CD8-positive, alpha-beta memory T cell (primary cell): ENCODE measurements around the gene FAAP20. TPM values are rescaled to one million over a fixed set of nuclear protein-coding genes. Genes with fewer than 3 reads are reported as not detected.

Experiments
- CTCF ChIA-PET: fragments of 350-600 bp; sonication (Branson Sonifier 250); formaldehyde crosslinking; loops from one replicate; lab custom pipeline; 2021; ENCODE audit warnings: antibody characterized with exemption; lab: Charles Lee
- POLR2A ChIA-PET: fragments of 350-600 bp; sonication (Branson Sonifier 250); formaldehyde crosslinking; loops from one replicate; lab custom pipeline; 2021; ENCODE audit warnings: antibody characterized with exemption; lab: Charles Lee
- DNase-seq, 5 donors: peaks; one replicate each; pipeline versions ENCODE4 v3.0.0 to v3.0.0-alpha.2; 2020 to 2022; ENCODE audit warnings: mixed read lengths in 1 of 5
- H3K27ac ChIP-seq: one replicate; pipeline ENCODE4 v1.7.0; 2013; ENCODE audit warnings: low read depth, mild to moderate bottlenecking, low read length, moderate library complexity
- H3K27me3 ChIP-seq: 2 replicates; pipeline ENCODE4 v1.7.0; 2013; ENCODE audit warnings: low read length, mild to moderate bottlenecking; ENCODE audit not compliant: insufficient read depth, poor library complexity, severe bottlenecking
- H3K36me3 ChIP-seq: 2 replicates; pipeline ENCODE4 v1.7.0; 2013; ENCODE audit warnings: mild to moderate bottlenecking, low read length, moderate library complexity; ENCODE audit not compliant: insufficient read depth
- H3K4me1 ChIP-seq: 2 replicates; pipeline ENCODE4 v1.7.0; 2013; ENCODE audit warnings: mild to moderate bottlenecking, low read length, moderate library complexity; ENCODE audit not compliant: insufficient read depth
- H3K4me3 ChIP-seq: 2 replicates; pipeline ENCODE4 v1.7.0; 2013; ENCODE audit warnings: mild to moderate bottlenecking, low read length
- H3K9me3 ChIP-seq: 2 replicates; pipeline ENCODE4 v1.7.0; 2013; ENCODE audit warnings: mild to moderate bottlenecking, low read length
- H3K27ac Mint-ChIP-seq, 8 donors: one replicate each; pipeline ENCODE4 v1.8.0; 2020 to 2021; ENCODE audit warnings: mixed read lengths in 8 of 8, mild to moderate bottlenecking in 6 of 8, inconsistent platforms in 3 of 8, moderate library complexity in 3 of 8
- H3K27me3 Mint-ChIP-seq, 2 donors: one replicate each; pipeline ENCODE4 v1.8.0; 2020 to 2021; ENCODE audit warnings: mixed read lengths in 2 of 2, mild to moderate bottlenecking in 1 of 2, moderate library complexity in 1 of 2
- H3K36me3 Mint-ChIP-seq, 3 donors: one replicate each; pipeline ENCODE4 v1.8.0; 2020 to 2021; ENCODE audit warnings: mixed read lengths in 3 of 3, inconsistent platforms in 1 of 3, mild to moderate bottlenecking in 1 of 3
- H3K4me1 Mint-ChIP-seq, 3 donors: one replicate each; pipeline ENCODE4 v1.8.0; 2020 to 2021; ENCODE audit warnings: mixed read lengths in 3 of 3, inconsistent platforms in 1 of 3, mild to moderate bottlenecking in 1 of 3
- H3K4me3 Mint-ChIP-seq, 7 donors: one replicate each; pipeline ENCODE4 v1.8.0; 2020 to 2021; ENCODE audit warnings: mixed read lengths in 7 of 7, mild to moderate bottlenecking in 6 of 7, moderate library complexity in 4 of 7, inconsistent platforms in 2 of 7
- H3K9me3 Mint-ChIP-seq, 5 donors: one replicate each; pipeline ENCODE4 v1.8.0; 2020 to 2022; ENCODE audit warnings: mixed read lengths in 5 of 5, mild to moderate bottlenecking in 3 of 5, moderate library complexity in 2 of 5, inconsistent platforms in 1 of 5
- polyA plus RNA-seq: library from polyadenylated mRNA; unstranded; fragments of 300-500 nt; fragmentation: Illumina TruSeq; gene quantifications from one replicate; pipeline ENCODE4 v1.2.3, GENCODE V29; 2021
- total RNA-seq, 2 experiments: library from RNA; stranded (reverse); gene quantifications; one replicate each; pipeline ENCODE4 v1.2.3, GENCODE V29; 2021

The FAAP20 gene
- total and polyA plus RNA-seq, 3 experiments from 2014 or later = 65.0 to 72.5 (median 66.4) TPM

DNA sequence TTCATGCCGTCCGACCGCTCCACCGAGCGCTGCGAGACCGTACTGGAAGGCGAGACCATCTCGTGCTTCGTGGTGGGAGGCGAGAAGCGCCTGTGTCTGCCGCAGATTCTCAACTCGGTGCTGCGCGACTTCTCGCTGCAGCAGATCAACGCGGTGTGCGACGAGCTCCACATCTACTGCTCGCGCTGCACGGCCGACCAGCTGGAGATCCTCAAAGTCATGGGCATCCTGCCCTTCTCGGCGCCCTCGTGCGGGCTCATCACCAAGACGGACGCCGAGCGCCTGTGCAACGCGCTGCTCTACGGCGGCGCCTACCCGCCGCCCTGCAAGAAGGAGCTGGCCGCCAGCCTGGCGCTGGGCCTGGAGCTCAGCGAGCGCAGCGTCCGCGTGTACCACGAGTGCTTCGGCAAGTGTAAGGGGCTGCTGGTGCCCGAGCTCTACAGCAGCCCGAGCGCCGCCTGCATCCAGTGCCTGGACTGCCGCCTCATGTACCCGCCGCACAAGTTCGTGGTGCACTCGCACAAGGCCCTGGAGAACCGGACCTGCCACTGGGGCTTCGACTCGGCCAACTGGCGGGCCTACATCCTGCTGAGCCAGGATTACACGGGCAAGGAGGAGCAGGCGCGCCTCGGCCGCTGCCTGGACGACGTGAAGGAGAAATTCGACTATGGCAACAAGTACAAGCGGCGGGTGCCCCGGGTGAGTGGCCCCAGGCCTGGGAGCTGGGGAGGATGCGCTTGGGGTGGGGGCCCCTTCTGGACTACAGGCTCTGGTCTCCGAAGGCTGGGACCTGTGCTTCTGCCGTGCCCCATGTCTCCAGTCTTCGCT lies 34.7 kb upstream of the FAAP20 start:
- Mint-ChIP-seq H3K9me3 (peaks cover 0 to 2% (median 0%) of the 10 kb centered on the region in 5 donors), H3K36me3 (peaks cover 0 to 32% (median 1%) of the 10 kb centered on the region in 3 donors), H3K27me3 (peaks cover 0 to 12% of the 10 kb centered on the region in 2 donors), H3K4me3 (peak overlapping the region; percentile 91 to 99 (median 97)), H3K27ac (peak overlapping the region; percentile 92 to 100 (median 99)), H3K4me1 (peaks cover 44 to 56% (median 49%) of the 10 kb centered on the region in 3 donors)
- no peaks in the 10 kb centered on the region for H3K27me3 ChIP-seq
- no peaks in the 10 kb centered on the region for H3K36me3 ChIP-seq
- peak overlapping the region; percentile 80 for H3K27ac ChIP-seq
- no peaks in the 10 kb centered on the region for H3K9me3 ChIP-seq
- ChIA-PET CTCF (interaction anchor here (0.8 to 4.7 kb wide), 11 partner anchors 23 to 186 kb away, joined by 3 to 23 read pairs (median 7); partner anchors contain the start of genes FAAP20, MORN1 and RER1), POLR2A (interaction anchor here (0.7 to 3.7 kb wide), 12 partner anchors 23 to 163 kb away, joined by 3 to 32 read pairs (median 6); partner anchors contain the start of genes FAAP20, MORN1 and RER1)
- peak overlapping the region; percentile 91 for H3K4me3 ChIP-seq
- peak in 3 of 5 donors; percentile 53 to 74 (median 59) for DNase-seq
- peaks cover 43% of the 10 kb centered on the region for H3K4me1 ChIP-seq

DNA sequence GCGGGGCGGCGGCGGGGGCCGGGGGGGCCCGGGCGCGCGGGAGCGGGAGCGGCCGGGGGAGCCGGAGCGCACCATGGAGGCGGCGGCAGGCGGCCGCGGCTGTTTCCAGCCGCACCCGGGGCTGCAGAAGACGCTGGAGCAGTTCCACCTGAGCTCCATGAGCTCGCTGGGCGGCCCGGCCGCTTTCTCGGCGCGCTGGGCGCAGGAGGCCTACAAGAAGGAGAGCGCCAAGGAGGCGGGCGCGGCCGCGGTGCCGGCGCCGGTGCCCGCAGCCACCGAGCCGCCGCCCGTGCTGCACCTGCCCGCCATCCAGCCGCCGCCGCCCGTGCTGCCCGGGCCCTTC lies 34.1 kb upstream of the FAAP20 start:
- Mint-ChIP-seq H3K36me3 (peaks cover 0 to 31% (median 1%) of the 10 kb centered on the region in 3 donors), H3K4me3 (peak overlapping the region; percentile 91 to 99 (median 97)), H3K9me3 (peaks cover 0 to 2% (median 0%) of the 10 kb centered on the region in 5 donors), H3K27me3 (peaks cover 0 to 12% of the 10 kb centered on the region in 2 donors), H3K27ac (peak overlapping the region; percentile 92 to 100 (median 99)), H3K4me1 (peaks cover 38 to 51% (median 45%) of the 10 kb centered on the region in 3 donors)
- H3K4me3 ChIP-seq = peak overlapping the region; percentile 91
- POLR2A ChIA-PET = interaction anchor here (0.7 to 3.7 kb wide), 11 partner anchors 23 to 163 kb away, joined by 3 to 32 read pairs (median 7); partner anchors contain the start of genes FAAP20, MORN1 and RER1
- H3K27me3 ChIP-seq = no peaks in the 10 kb centered on the region
- H3K36me3 ChIP-seq = no peaks in the 10 kb centered on the region
- H3K4me1 ChIP-seq = peaks cover 37% of the 10 kb centered on the region
- no peaks in the 10 kb centered on the region for H3K9me3 ChIP-seq
- CTCF ChIA-PET = interaction anchor here (1.1 to 4.7 kb wide), 8 partner anchors 27 to 163 kb away, joined by 3 to 23 read pairs (median 7); partner anchors contain the start of genes FAAP20, MORN1 and RER1
- H3K27ac ChIP-seq = peak overlapping the region; percentile 80
- no peak for DNase-seq

DNA sequence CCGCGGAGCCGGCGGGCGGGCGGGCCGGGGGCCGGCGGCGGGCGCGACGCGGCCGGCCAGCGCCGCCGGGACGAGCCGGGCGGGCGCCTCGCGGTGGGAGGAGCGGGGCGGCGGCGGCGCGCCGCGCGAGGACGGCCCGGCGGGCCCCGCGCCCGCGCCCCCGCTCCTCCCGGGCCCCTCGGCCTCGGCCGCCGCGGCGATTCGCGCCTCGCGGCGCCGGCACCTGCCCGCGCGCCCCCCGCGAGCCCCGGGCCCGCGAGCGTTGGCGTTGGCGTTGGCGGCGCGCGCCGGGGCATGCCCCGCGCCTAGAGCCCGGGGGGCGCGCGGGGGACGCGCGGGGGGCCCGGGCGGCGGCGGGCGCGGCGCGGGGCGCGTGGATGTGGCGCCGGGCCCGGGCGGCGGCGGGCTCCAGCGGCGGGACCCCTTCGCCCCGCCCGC lies 33.6 kb upstream of the FAAP20 start, which contains the start of gene SKI:
Gene SKI (plus strand): TSS at position 163 of the 438 bp plus-strand sequence. CDS start 448 bp downstream, outside the sequence.
- peak within 1 kb of the TSS; percentile 91 for H3K4me3 ChIP-seq
- peak within 1 kb of the TSS; percentile 91 to 99 (median 97) for H3K4me3 Mint-ChIP-seq
- H3K27me3 Mint-ChIP-seq = peaks cover 0 to 12% of the 10 kb centered on the region in 2 donors
- DNase-seq = no peak
- CTCF ChIA-PET = interaction anchor here (1.0 to 4.7 kb wide), 5 partner anchors 22 to 88 kb away, joined by 3 to 23 read pairs (median 14); partner anchors contain the start of gene FAAP20
- peaks cover 32% of the 10 kb centered on the region for H3K4me1 ChIP-seq
- H3K27ac ChIP-seq = peak within 1 kb of the TSS; percentile 80
- H3K27me3 ChIP-seq = no peaks in the 10 kb centered on the region
- no peaks in the 10 kb centered on the region for H3K9me3 ChIP-seq
- H3K36me3 Mint-ChIP-seq = peaks cover 0 to 31% (median 1%) of the 10 kb centered on the region in 3 donors
- POLR2A ChIA-PET = interaction anchor here (0.9 to 3.1 kb wide), 10 partner anchors 15 to 164 kb away, joined by 3 to 14 read pairs (median 10); partner anchors contain the start of genes FAAP20, MORN1 and RER1
- peak within 1 kb of the TSS; percentile 92 to 100 (median 99) for H3K27ac Mint-ChIP-seq
- peaks cover 33 to 46% (median 40%) of the 10 kb centered on the region in 3 donors for H3K4me1 Mint-ChIP-seq
- H3K36me3 ChIP-seq = no peaks in the 10 kb centered on the region
- peaks cover 0 to 2% (median 0%) of the 10 kb centered on the region in 5 donors for H3K9me3 Mint-ChIP-seq

DNA sequence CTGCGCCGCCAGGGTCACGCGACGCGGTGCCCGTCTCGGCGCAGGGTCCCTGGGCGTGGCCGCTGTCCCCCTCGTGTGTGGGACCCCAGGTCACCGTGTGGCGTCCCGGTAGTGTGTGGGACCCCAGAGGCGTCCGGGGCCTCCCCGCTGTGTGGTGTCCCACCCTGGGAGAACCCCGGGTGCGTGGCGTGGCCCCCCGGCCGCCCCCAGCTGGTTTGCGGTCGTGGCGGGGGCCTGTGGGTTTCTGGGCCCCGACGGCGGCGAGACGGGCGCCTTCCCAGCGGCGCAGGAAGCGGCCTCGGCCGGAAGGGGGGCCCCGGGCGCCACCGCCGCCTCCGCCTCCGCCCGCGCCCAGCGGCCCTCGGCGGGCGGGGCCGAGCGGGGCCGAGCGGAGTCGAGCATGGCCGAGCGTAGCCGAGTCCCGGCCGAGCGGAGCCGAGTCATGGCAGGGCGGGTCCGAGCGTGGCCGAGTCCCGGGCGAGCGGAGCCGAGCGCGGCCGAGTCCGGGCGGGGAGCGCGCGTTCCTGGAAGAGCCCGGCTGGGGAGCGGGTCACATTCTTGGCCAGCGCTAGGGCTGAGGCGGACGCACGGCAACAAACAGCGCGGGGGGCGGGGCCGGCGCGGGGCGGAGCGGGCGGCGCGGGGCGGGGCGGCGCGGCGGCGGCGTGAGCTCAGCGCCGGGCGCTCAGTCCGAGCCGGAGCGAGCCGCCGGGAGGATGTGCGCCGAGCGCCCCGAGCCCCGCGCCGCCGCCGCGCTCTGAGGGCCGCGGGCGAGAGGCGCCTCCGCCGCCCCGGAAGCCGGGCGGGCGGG lies 33.0 kb upstream of the FAAP20 start:
- ChIA-PET POLR2A (interaction anchor here (0.6 to 3.1 kb wide), 11 partner anchors 15 to 73 kb away, joined by 3 to 14 read pairs (median 5); partner anchors contain the start of gene FAAP20), CTCF (interaction anchor here (0.6 to 1.0 kb wide), 5 partner anchors 21 to 154 kb away, joined by 3 to 4 read pairs (median 3); partner anchors contain the start of gene FAAP20)
- Mint-ChIP-seq H3K4me1 (peaks cover 27 to 40% (median 36%) of the 10 kb centered on the region in 3 donors), H3K4me3 (peak overlapping the region in 6 of 7 donors; percentile 61 to 90 (median 74)), H3K9me3 (peaks cover 0 to 2% (median 0%) of the 10 kb centered on the region in 5 donors), H3K27ac (peak overlapping the region in 4 of 8 donors; percentile 60 to 86 (median 74)), H3K36me3 (peaks cover 0 to 29% (median 1%) of the 10 kb centered on the region in 3 donors), H3K27me3 (peaks cover 0 to 12% of the 10 kb centered on the region in 2 donors)
- DNase-seq = peak; percentile 86 to 96 (median 95)
- H3K36me3 ChIP-seq = no peaks in the 10 kb centered on the region
- peaks cover 26% of the 10 kb centered on the region for H3K4me1 ChIP-seq
- H3K27ac ChIP-seq = peak overlapping the region; percentile 51
- H3K9me3 ChIP-seq = no peaks in the 10 kb centered on the region
- H3K27me3 ChIP-seq = no peaks in the 10 kb centered on the region
- H3K4me3 ChIP-seq = no peak overlapping the region

DNA sequence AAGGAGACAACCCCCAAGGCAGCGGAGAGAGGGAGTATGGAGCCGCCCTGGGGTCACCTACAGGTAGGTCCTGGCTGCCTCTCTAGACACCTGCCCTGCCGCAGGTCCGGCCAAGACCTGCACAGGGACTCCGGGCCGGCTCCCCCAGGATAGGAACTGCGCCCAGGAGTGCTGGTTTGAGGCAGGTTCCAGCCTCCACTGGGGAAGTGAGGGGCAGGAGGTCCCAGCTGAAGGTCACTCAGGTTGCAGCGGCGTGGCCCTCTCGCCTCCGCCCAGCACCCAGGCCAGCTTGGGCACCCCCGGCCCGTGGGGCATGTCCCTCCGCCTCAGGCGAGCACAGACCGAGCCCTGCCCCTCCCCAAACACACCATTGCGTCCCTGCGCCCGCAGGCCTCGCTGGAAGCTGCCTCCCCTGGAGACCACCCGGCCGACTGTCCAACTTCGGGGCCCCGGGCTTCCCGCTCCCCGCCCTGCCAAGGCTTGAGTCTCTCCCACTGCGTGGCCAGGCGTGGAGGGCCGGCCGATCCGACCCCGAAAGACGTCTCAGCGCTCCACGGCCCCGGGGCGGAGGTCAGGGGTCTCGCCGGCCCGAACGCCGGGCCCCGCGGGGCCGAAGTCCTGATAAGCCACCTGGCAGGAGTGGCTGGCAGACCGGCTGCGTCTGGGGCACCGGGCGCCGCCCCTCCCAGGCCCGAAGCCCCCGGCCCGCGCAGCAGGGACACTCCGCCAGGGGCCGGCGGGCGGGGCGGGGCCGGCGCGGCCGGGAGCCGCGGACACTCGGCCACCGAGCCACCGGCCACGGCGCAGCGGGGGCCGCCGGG lies 32.2 kb upstream of the FAAP20 start:
- peak overlapping the region in 7 of 8 donors; percentile 57 to 97 (median 90) for H3K27ac Mint-ChIP-seq
- Histone ChIP-seq H3K27ac (peak overlapping the region; percentile 51), H3K36me3 (no peaks in the 10 kb centered on the region), H3K9me3 (no peaks in the 10 kb centered on the region), H3K4me3 (no peak overlapping the region), H3K4me1 (peaks cover 18% of the 10 kb centered on the region), H3K27me3 (no peaks in the 10 kb centered on the region)
- H3K27me3 Mint-ChIP-seq = peaks cover 0 to 11% of the 10 kb centered on the region in 2 donors
- peaks cover 18 to 32% (median 28%) of the 10 kb centered on the region in 3 donors for H3K4me1 Mint-ChIP-seq
- ChIA-PET POLR2A (interaction anchor here (1.0 to 1.5 kb wide), 4 partner anchors 27 to 74 kb away, joined by 4 to 14 read pairs (median 10); partner anchors contain the start of gene FAAP20), CTCF (interaction anchor here (1.0 kb wide), 1 partner anchor 155 kb away, joined by 3 read pairs; no protein-coding TSS in a partner anchor)
- peaks cover 0 to 24% (median 1%) of the 10 kb centered on the region in 3 donors for H3K36me3 Mint-ChIP-seq
- DNase-seq = no peak
- H3K9me3 Mint-ChIP-seq = peaks cover 0 to 2% (median 0%) of the 10 kb centered on the region in 5 donors
- H3K4me3 Mint-ChIP-seq = peak overlapping the region; percentile 65 to 85 (median 77)

DNA sequence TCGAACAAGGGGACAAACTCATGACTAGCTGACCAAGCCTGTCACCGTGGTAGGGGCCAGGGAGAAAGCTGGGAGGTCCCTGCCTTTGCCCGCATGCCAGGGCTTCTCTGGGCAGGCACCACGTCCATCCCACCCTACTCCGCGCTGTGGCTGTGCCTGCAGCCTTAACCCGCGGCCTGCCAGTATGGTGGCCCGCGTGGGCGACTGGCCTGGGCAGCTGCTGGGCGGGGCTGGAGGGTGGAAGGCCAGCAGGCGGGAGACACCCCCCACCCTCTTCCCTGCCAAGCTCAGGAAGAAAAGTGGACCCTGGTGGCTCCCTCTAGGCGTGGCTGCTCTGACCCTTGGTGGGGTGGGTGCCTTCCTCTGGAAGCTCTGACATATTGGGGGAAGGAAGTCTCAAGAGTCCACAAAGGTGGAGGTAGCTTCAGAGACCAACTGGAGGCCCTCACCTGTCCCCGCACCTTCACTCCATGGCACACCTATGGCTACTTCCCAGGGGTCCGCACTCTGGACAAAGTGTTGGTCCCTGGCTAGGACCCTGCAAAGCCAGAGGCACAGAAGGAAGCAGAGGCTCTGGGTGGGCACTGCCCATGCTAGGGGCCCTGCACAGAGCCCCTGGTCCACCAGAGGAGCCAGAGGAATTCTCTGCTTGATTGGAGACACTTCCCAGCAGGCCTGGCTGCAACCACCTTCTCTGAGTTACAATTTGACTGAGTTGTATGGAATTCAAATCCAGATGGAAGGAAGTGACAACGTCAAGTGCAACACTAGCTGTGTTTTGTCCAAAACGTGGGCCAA lies 30.3 kb upstream of the FAAP20 start:
- Histone ChIP-seq H3K4me1 (peaks cover 5% of the 10 kb centered on the region), H3K27me3 (no peaks in the 10 kb centered on the region), H3K4me3 (no peak overlapping the region), H3K9me3 (no peaks in the 10 kb centered on the region), H3K27ac (no peak overlapping the region), H3K36me3 (no peaks in the 10 kb centered on the region)
- Mint-ChIP-seq H3K27me3 (peaks cover 0 to 6% of the 10 kb centered on the region in 2 donors), H3K9me3 (peaks cover 0 to 2% (median 0%) of the 10 kb centered on the region in 5 donors), H3K27ac (peak overlapping the region in 4 of 8 donors; percentile 19 to 88 (median 54)), H3K4me3 (peak overlapping the region in 2 of 7 donors; percentile 44 to 52), H3K36me3 (peaks cover 0 to 10% (median 0%) of the 10 kb centered on the region in 3 donors), H3K4me1 (peaks cover 4 to 17% (median 14%) of the 10 kb centered on the region in 3 donors)
- POLR2A ChIA-PET = interaction anchor here (0.6 to 0.7 kb wide), 2 partner anchors 17 to 157 kb away, joined by 3 to 4 read pairs; no protein-coding TSS in a partner anchor
- DNase-seq = no peak
- CTCF ChIA-PET = interaction anchor here (0.7 to 1.5 kb wide), 4 partner anchors 30 to 151 kb away, joined by 3 read pairs; partner anchors contain the start of gene FAAP20
